Activated T-cell treated with anti-CD3 and anti-CD28 coated beads, Interleukin-2, amount 50 U/mL, for 1 hour (primary cell): Measurements from ENCODE around the gene RBP5.

Source experiments
- DNase-seq: peaks from one replicate; pipeline ENCODE4 v3.0.0-alpha.2; 2020

Gene RBP5

GRCh38 chr12:7099290-7099996, 29.2 kb downstream of the RBP5 start:
- DNase-seq = peak; percentile 13

DNA sequence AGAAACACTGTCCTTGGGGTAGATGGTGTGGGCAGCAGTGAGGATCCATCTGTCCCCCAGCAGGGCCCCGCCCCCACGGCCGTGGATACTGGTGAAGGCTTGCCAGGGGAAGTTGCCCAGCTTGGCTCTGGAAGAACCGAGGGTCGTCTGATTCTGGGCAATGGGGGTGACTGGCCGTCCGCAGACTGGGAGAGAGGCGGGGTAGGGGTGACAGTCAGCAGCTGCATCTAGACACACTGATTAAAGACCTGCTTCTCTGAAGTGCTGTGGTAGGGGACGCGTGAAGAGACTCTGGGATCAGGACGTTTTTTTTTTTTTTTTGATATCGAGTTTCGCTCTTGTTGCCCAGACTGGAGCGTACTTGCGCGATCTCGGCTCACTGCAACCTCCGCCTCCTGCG, 31.7 kb downstream of the RBP5 start:
- no peak for DNase-seq

- no peak for DNase-seq
Measured at GRCh38 chr12:7096006-7096932, 32.4 kb downstream of the RBP5 start.

GRCh38 chr12:7093892-7094291, 34.8 kb downstream of the RBP5 start:
- no peak for DNase-seq

GRCh38 chr12:7093486-7093885, 35.2 kb downstream of the RBP5 start:
- DNase-seq = no peak

DNA sequence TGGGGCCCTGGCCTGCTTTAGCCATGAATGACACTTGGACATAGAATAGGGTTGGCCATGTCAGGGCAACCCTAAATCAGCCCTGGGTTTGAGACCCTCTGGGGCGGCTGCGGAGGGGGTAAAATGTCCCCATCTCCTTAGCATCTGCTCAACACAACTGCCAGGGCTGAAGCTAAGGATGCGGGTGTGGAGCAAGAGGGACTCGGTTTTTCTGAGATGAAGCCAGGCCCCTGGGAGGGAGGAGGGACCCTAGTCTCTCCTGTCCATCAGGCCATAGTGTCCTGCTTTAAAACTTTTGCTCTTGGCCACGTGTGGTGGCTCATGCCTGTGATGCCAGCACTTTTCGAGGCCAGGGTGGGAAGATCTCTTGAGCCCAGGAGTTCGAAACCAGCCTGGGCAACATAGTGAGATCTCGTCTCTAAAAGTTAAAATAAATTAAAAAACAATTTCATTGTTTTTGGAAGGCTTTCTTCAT, 35.7 kb downstream of the RBP5 start:
- no peak for DNase-seq

- DNase-seq = peak; percentile 74
Measured at GRCh38 chr12:7092229-7092985, 36.3 kb downstream of the RBP5 start, which contains the start of gene C1R. Gene C1R (minus strand): TSS chr12:7092445. CDS start chr12:7092388, 57 bp downstream.

- no peak for DNase-seq
Measured at GRCh38 chr12:7091660-7092228, 36.9 kb downstream of the RBP5 start.

DNA sequence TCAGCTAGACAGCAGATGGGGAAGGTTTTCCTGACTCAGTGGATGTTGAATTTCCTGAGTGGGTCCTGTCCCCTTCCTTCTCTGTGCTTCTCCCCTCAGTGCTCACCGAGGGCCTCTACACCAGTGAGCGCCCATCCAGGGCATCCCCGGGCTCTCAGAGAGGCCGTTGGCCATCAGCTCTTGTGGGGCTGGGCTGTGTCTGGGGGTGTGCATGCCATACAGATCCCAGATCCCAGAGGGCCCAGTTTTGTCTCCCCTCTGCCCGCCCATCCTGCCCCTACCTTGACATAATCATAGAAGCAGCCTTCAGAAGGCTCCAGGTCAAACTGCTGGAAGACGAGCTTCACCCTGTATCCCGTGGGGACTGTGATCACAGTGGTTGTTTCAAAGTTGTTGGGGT, 37.5 kb downstream of the RBP5 start:
- no peak for DNase-seq

- DNase-seq = no peak
Measured at GRCh38 chr12:7090222-7090998, 38.3 kb downstream of the RBP5 start.

- DNase-seq = no peak
Measured at GRCh38 chr12:7089196-7089871, 39.4 kb downstream of the RBP5 start.

- no peak for DNase-seq
Measured at GRCh38 chr12:7083125-7083524, 45.6 kb downstream of the RBP5 start.

GRCh38 chr12:7081037-7081436, 47.7 kb downstream of the RBP5 start:
- DNase-seq = no peak

DNA sequence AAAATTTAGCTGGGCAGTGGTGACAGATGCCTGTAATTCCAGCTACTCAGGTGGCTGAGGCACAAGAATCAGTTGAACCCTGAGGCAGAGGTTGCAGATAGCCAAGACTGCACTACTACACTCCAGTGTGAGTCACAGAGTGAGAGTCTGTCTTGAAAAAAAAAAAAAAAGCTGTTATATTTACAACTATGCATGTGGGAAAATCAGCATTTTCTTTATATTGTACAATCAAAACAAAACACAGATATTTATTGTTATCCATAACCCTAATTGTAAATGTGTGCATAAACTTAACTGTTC, 48.9 kb downstream of the RBP5 start:
- DNase-seq = no peak

DNA sequence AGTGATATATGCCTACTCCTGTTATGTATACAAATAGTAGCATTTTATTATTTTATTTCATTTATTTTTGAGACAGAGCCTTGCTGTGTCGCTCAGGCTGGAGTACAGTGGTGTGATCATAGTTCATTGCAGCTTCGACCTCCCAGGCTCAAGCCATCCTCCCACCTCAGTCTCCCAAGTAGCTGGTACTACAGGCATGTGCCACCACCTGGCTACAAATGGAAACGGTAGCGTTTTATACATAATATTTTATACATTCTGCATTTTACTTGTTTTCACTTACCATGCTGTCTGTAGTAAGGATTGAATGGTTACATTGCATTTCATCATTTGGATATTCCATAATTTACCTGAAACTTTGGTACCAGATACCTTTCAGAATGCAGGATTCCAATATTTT, 50.5 kb downstream of the RBP5 start:
- DNase-seq = no peak

- DNase-seq = no peak
Measured at GRCh38 chr12:7076493-7076892, 52.2 kb downstream of the RBP5 start.

GRCh38 chr12:7075939-7076338, 52.8 kb downstream of the RBP5 start:
- DNase-seq = no peak

DNA sequence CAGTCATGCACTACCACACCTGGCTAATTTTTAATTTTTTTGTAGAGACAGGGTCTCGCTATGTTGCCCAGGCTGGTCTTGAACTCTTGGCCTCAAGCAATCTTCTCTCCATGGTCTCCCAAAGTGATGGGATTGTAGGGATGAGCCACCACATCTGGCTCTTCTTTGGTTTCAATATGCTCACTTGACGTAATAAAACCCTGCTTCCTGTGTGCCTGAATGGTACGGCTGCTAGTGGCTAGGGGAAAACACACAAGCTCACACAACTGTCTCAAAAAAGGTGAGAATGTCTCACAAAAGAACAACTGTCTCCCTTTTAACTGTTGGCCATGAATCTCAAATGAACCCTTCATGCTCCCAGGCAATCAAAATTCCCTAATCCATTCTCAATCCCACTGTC, 53.2 kb downstream of the RBP5 start:
- DNase-seq = no peak

DNA sequence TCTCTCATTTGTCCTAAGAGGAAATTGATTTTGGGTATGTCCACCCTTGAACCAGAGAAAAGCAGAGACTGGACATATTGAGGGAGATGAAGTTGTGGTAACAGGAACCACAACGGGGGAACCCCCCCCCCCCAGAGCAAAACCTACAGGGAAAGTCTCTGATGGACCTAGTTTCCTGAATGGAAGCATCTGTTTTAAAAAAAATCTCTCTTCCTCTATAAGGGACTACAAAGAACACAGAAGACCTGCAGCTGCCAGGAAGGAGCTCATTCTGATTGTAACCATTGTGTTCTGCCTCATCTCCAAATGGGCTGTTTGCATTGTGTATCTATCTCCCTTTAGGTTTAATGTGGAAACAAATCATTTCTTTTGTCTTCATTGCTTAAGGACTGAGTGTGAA, 54.7 kb downstream of the RBP5 start:
- DNase-seq = no peak
